H1 (cell line): ENCODE data around the gene TMEM44. TPM values are rescaled to one million over a fixed set of nuclear protein-coding genes. Genes with fewer than 3 reads are reported as not detected.

Experiments used
- BACH1 ChIP-seq: IDR thresholded peaks from 2 replicates; pipeline ENCODE4 v1.6.1; 2012; ENCODE audit warnings: low read length, improper control_type of control experiment
- BCL11A ChIP-seq, 2 experiments: IDR thresholded peaks; one replicate each; pipeline ENCODE4 v1.6.1; 2011; ENCODE audit warnings: low read depth in 2 of 2, low read length in 2 of 2, mild to moderate bottlenecking in 2 of 2
- BRCA1 ChIP-seq: IDR thresholded peaks from 2 replicates; pipeline ENCODE4 v1.6.1; 2012; ENCODE audit warnings: low read depth, low read length, improper control_type of control experiment
- FOSL1 ChIP-seq: IDR thresholded peaks from 2 replicates; pipeline ENCODE4 v1.6.1; 2011; ENCODE audit warnings: mild to moderate bottlenecking, low read depth, low read length, moderate library complexity; ENCODE audit not compliant: insufficient read depth
- GTF2F1 ChIP-seq: IDR thresholded peaks from 2 replicates; pipeline ENCODE4 v1.6.1; 2012; ENCODE audit warnings: low read depth, low read length, improper control_type of control experiment, borderline replicate concordance
- JUND ChIP-seq: IDR thresholded peaks from 2 replicates; pipeline ENCODE4 v1.6.1; 2011; ENCODE audit warnings: mild to moderate bottlenecking, improper control_type of control experiment, low read length
- KDM5A ChIP-seq: fragments of 200-600 bp; IDR thresholded peaks from 2 replicates; pipeline ENCODE4 v1.7.1; 2012; ENCODE audit warnings: mild to moderate bottlenecking, low read length, inconsistent platforms, mixed read lengths
- MAFK ChIP-seq: IDR thresholded peaks from 2 replicates; pipeline ENCODE4 v1.6.1; 2012; ENCODE audit warnings: low read depth, mild to moderate bottlenecking, improper control_type of control experiment, low read length
- PHF8 ChIP-seq: fragments of 200-600 bp; sonication (generic); conservative IDR thresholded peaks from 2 replicates; pipeline ENCODE4 v1.7.1; 2012; ENCODE audit warnings: low read depth, mild to moderate bottlenecking, inconsistent platforms, low read length, moderate library complexity
- POLR2A ChIP-seq, 2 experiments: IDR thresholded peaks; 1 replicate in 1 of 2; 2 replicates in 1 of 2; pipeline ENCODE4 v1.6.1; 2011; ENCODE audit warnings: low read depth in 2 of 2, low read length in 2 of 2, mild to moderate bottlenecking in 2 of 2; ENCODE audit errors: control extremely low read depth in 1 of 2
- POLR2AphosphoS5 ChIP-seq: IDR thresholded peaks from 2 replicates; pipeline ENCODE4 v1.6.1; 2011; ENCODE audit warnings: low read depth, low read length
- RAD21 ChIP-seq, 2 experiments: IDR thresholded peaks in 1 of 2; conservative IDR thresholded peaks in 1 of 2; 2 replicates each; pipeline ENCODE4 v1.6.1; 2011; ENCODE audit warnings: low read depth in 2 of 2, low read length in 2 of 2, improper control_type of control experiment in 1 of 2, inconsistent platforms in 1 of 2, mild to moderate bottlenecking in 1 of 2, moderate library complexity in 1 of 2
- RBBP5 ChIP-seq: IDR thresholded peaks from 2 replicates; pipeline ENCODE4 v1.7.1; 2012; ENCODE audit warnings: low read depth, mild to moderate bottlenecking, inconsistent platforms, low read length, moderate library complexity, borderline replicate concordance
- RFX5 ChIP-seq: IDR thresholded peaks from 2 replicates; pipeline ENCODE4 v1.6.1; 2011; ENCODE audit warnings: low read depth, low read length, improper control_type of control experiment, borderline replicate concordance
- SIN3A ChIP-seq, 2 experiments: IDR thresholded peaks in 1 of 2; conservative IDR thresholded peaks in 1 of 2; 2 replicates each; pipeline ENCODE4 v1.6.1; 2011 to 2012; ENCODE audit warnings: low read length in 2 of 2, improper control_type of control experiment in 1 of 2, low read depth in 1 of 2, mild to moderate bottlenecking in 1 of 2
- SP1 ChIP-seq: IDR thresholded peaks from 2 replicates; pipeline ENCODE4 v1.6.1; 2011; ENCODE audit warnings: low read depth, low read length
- SP2 ChIP-seq: IDR thresholded peaks from 2 replicates; pipeline ENCODE4 v1.6.1; 2012; ENCODE audit warnings: mild to moderate bottlenecking, low read length, inconsistent platforms
- SUZ12 ChIP-seq: fragments of 200-600 bp; sonication (generic); IDR thresholded peaks from 2 replicates; pipeline ENCODE4 v1.6.1; 2012; ENCODE audit warnings: mild to moderate bottlenecking, inconsistent platforms, low read length, moderate library complexity, mixed read lengths
- TAF7 ChIP-seq: optimal IDR thresholded peaks from 2 replicates; pipeline ENCODE3; 2011; ENCODE audit warnings: low read depth, mild to moderate bottlenecking, inconsistent platforms, low read length, moderate library complexity, borderline replicate concordance
- polyA plus RNA-seq, 7 experiments: library from polyadenylated mRNA; depleted of rRNA in 3 of 7; stranded (reverse) in 5 of 7; unstranded in 2 of 7; fragments of >200 nt in 5 of 7; fragments of 200-250 nt in 2 of 7; gene quantifications; 1 replicate in 5 of 7; 2 replicates in 1 of 7; 4 replicates in 1 of 7; pipeline versions ENCODE4 v1.2.1 to v1.2.3, GENCODE V29; 2011 to 2013; ENCODE audit warnings: missing spikeins in 2 of 7, mixed read lengths in 2 of 7
- total RNA-seq: library from RNA; stranded (reverse); fragmentation: NEBNext Ultra II Directional; extraction: Animal tissue kit (Norgen Biotek cat#: 25700); gene quantifications from 2 replicates; pipeline ENCODE4 v1.2.1, GENCODE V29; 2021
- TF ChIP-seq, protein P1 (sequence below): IDR thresholded peaks from 2 replicates; pipeline ENCODE4 v1.6.1; 2011; ENCODE audit warnings: low read depth, mild to moderate bottlenecking, low read length; ENCODE audit not compliant: insufficient read depth
- TF ChIP-seq, protein P2 (sequence below): IDR thresholded peaks from 2 replicates; pipeline ENCODE4 v1.6.1; 2012; ENCODE audit warnings: inconsistent platforms
- TF ChIP-seq, protein P3 (sequence below): IDR thresholded peaks from 2 replicates; pipeline ENCODE4 v1.6.1; 2012; ENCODE audit warnings: low read length, inconsistent platforms

The TMEM44 gene
- total and polyA plus RNA-seq, 2 of the 8 experiments (the other 6 are each of a cell fraction or from before 2014, with no cell fraction given): 14.0 to 16.7 TPM

DNA sequence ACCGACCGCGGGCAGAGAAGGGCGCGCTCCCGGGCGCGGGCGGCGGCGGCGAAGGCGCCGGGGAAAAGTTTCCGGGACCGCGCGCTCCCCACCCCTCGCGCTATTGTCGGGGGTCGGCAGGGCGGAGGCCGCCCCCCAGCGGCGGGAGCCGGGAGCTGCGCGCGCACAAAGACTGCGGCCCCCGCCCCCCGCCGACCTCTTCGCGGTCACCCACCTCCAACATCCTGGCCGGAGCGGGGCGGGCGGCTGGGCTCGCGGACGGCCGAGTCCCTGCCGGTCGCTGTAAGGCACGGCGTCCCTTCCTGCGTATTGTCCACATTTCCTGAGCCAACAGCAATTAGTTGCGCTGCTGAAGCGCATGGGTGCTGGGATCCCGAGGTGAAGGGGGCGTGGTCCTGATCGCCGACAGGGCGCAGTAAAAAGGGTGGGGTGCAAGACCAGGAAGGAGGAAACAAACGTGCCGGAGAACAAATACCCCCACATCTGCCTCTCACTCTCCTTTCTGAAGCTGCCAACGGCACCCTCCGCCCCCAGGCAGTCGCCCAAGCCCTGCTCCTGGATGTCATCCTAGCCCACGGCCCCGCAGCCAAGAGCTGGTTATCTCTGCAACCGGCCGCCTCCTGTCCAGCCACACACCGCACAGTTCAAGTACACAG is at the start of gene TMEM44 (continued):
- TF ChIP-seq POLR2A (IDR thresholded peaks at IDR 0.05; ENCODE audit: control extremely low read depth in 1 of 2, low read depth in 2 of 2, low read length in 2 of 2) (peak in 1 of 2 experiments; percentile 53; a peak in 2 of 3 replicates), BACH1 (peak; percentile 45; the same call in 1 of the 2 replicates), SUZ12 (no peak), SP2 (no peak), POLR2AphosphoS5 (peak; percentile 40; the same call in 1 of the 2 replicates), SIN3A (conservative IDR thresholded peaks at IDR 0.05 in 1 of 2, IDR thresholded peaks at IDR 0.05 in 1 of 2; ENCODE audit: low read depth in 1 of 2, low read length in 2 of 2) (peak; percentile 16 to 52; a peak in 2 of 4 replicates), RFX5 (no peak), BCL11A (IDR thresholded peaks at IDR 0.05; ENCODE audit: low read depth in 2 of 2, low read length in 2 of 2) (no peak), RBBP5 (peak; percentile 76; the same call in 1 of the 2 replicates), SP1 (no peak), PHF8 (peak; percentile 34; the same call in 1 of the 2 replicates), GTF2F1 (no peak), BRCA1 (no peak), JUND (no peak), FOSL1 (no peak), KDM5A (no peak), RAD21 (IDR thresholded peaks at IDR 0.05 in 1 of 2, conservative IDR thresholded peaks at IDR 0.05 in 1 of 2; ENCODE audit: low read depth in 2 of 2, low read length in 2 of 2) (peak; percentile 26 to 54; a peak in 3 of 4 replicates), TAF7 (peak; percentile 66), MAFK (no peak)
- TF ChIP-seq, protein P1, sequence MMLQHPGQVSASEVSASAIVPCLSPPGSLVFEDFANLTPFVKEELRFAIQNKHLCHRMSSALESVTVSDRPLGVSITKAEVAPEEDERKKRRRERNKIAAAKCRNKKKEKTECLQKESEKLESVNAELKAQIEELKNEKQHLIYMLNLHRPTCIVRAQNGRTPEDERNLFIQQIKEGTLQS: no peak
- TF ChIP-seq, protein P2, sequence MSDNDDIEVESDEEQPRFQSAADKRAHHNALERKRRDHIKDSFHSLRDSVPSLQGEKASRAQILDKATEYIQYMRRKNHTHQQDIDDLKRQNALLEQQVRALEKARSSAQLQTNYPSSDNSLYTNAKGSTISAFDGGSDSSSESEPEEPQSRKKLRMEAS: peak; percentile 37; the same call in 1 of the 2 replicates
- TF ChIP-seq, protein P3, sequence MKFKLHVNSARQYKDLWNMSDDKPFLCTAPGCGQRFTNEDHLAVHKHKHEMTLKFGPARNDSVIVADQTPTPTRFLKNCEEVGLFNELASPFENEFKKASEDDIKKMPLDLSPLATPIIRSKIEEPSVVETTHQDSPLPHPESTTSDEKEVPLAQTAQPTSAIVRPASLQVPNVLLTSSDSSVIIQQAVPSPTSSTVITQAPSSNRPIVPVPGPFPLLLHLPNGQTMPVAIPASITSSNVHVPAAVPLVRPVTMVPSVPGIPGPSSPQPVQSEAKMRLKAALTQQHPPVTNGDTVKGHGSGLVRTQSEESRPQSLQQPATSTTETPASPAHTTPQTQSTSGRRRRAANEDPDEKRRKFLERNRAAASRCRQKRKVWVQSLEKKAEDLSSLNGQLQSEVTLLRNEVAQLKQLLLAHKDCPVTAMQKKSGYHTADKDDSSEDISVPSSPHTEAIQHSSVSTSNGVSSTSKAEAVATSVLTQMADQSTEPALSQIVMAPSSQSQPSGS: no peak
